SK-N-SH (cell line): ENCODE measurements around the gene GPC5.

Experiments
- ELF1 ChIP-seq: IDR thresholded peaks from 2 replicates; pipeline ENCODE4 v1.4.0; 2012
- EP300 ChIP-seq, 2 experiments: IDR thresholded peaks; 2 replicates each; pipeline versions ENCODE4 v1.4.0 to v1.6.1; 2012; ENCODE audit warnings: borderline replicate concordance in 1 of 2, low read depth in 1 of 2, low read length in 1 of 2
- EZH2phosphoT487 ChIP-seq: fragments of 200-600 bp; sonication (generic); IDR thresholded peaks from 2 replicates; pipeline ENCODE4 v1.6.1; 2017; ENCODE audit warnings: low read depth, mixed run types, mild to moderate bottlenecking, antibody characterized with exemption, moderate library complexity, borderline replicate concordance
- POLR2AphosphoS5 ChIP-seq: IDR thresholded peaks from 2 replicates; pipeline ENCODE4 v1.6.1; 2012; ENCODE audit warnings: low read depth, low read length
- RXRA ChIP-seq: IDR thresholded peaks from 2 replicates; pipeline ENCODE4 v1.4.0; 2012; ENCODE audit warnings: low read depth, mild to moderate bottlenecking, borderline replicate concordance
- YY1 ChIP-seq: IDR thresholded peaks from 2 replicates; pipeline ENCODE4 v1.4.0; 2012; ENCODE audit warnings: low read depth, mild to moderate bottlenecking
- TF ChIP-seq, protein P1 (sequence below): fragments of 200-600 bp; sonication (generic); IDR thresholded peaks from 2 replicates; pipeline ENCODE4 v1.6.1; 2017; ENCODE audit warnings: antibody characterized with exemption, mild to moderate bottlenecking, moderate library complexity

DNA sequence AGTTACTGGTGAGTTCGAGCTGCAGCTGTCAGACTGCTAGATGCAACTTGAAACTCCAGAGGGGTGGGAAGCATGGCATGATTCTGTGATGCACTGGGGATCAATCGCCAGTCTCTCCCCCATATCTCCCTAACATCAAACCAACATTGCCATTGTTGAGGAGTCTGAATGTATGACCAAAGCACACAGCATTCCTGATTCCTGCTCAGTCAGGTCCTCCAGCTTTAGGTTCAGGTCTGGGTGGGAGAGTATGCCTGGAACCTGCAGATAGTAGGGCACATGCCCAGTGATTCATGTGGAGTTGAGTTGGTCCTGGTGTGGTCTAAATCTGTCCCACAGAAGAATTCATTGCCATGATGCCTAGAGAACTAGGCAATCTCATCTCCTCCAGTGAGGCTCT, 269.1 kb downstream of the GPC5 start:
- TF ChIP-seq EZH2phosphoT487 (no peak), RXRA (no peak), POLR2AphosphoS5 (no peak), EP300 (IDR thresholded peaks at IDR 0.05; ENCODE audit: borderline replicate concordance in 1 of 2, low read depth in 1 of 2, low read length in 1 of 2) (no peak), ELF1 (no peak), YY1 (no peak)
- TF ChIP-seq, protein P1, sequence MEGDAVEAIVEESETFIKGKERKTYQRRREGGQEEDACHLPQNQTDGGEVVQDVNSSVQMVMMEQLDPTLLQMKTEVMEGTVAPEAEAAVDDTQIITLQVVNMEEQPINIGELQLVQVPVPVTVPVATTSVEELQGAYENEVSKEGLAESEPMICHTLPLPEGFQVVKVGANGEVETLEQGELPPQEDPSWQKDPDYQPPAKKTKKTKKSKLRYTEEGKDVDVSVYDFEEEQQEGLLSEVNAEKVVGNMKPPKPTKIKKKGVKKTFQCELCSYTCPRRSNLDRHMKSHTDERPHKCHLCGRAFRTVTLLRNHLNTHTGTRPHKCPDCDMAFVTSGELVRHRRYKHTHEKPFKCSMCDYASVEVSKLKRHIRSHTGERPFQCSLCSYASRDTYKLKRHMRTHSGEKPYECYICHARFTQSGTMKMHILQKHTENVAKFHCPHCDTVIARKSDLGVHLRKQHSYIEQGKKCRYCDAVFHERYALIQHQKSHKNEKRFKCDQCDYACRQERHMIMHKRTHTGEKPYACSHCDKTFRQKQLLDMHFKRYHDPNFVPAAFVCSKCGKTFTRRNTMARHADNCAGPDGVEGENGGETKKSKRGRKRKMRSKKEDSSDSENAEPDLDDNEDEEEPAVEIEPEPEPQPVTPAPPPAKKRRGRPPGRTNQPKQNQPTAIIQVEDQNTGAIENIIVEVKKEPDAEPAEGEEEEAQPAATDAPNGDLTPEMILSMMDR: no peak
